A549 (cell line): Measurements from ENCODE around the gene OMP. TPM values are rescaled to one million over a fixed set of nuclear protein-coding genes. Genes with fewer than 3 reads are reported as not detected.

Experiments
- ATAC-seq, 2 experiments: fragments of 200-7000 bp in 1 of 2; fragments of >200 bp in 1 of 2; cut with Nextera tagmentation in 1 of 2; cut with Tn5 transposase in 1 of 2; 3 replicates each; pipeline versions ENCODE4 v1.8.0 to v1.9.1; 2018 to 2020; ENCODE audit warnings: mild to moderate bottlenecking in 1 of 2, moderate library complexity in 1 of 2
- CTCF ChIA-PET: fragments of 300-600 bp; sonication (Branson Sonifier 250); formaldehyde crosslinking; extraction: SDS; loops from one replicate; lab custom pipeline; 2021; ENCODE audit warnings: antibody characterized with exemption, inconsistent platforms; lab: Yijun Ruan, JAX
- POLR2A ChIA-PET: fragments of 350-600 bp; formaldehyde crosslinking; extraction: SDS; loops from one replicate; lab custom pipeline; 2021; ENCODE audit warnings: antibody characterized with exemption, inconsistent platforms; lab: Yijun Ruan, JAX
- DNase-seq, 2 experiments: peaks; one replicate each; pipeline versions ENCODE4 v3.0.0 to v3.0.0-alpha.2; 2011 to 2016; ENCODE audit warnings: low read depth in 1 of 2, low spot score in 1 of 2
- FAIRE-seq: peaks from 2 replicates; lab custom pipeline; 2011; peaks lifted over from hg19 to GRCh38; lab: Jason Lieb, UNC
- H3K27ac ChIP-seq, 2 experiments: fragments of >200 bp; sonication (Bioruptor Twin); formaldehyde crosslinking; 3 replicates each; pipeline ENCODE4 v1.5.1; 2016 to 2017
- H3K4me1 ChIP-seq: fragments of >200 bp; sonication (Bioruptor Twin); formaldehyde crosslinking; 3 replicates; pipeline ENCODE4 v1.6.1; 2016
- H3K4me2 ChIP-seq: fragments of >200 bp; sonication (Bioruptor Twin); formaldehyde crosslinking; 3 replicates; pipeline ENCODE4 v1.6.1; 2016
- H3K4me3 ChIP-seq: fragments of >200 bp; sonication (Bioruptor Twin); formaldehyde crosslinking; 3 replicates; pipeline ENCODE4 v1.5.1; 2016
- H3K9me3 ChIP-seq: fragments of >200 bp; sonication (Bioruptor Twin); formaldehyde crosslinking; 3 replicates; pipeline ENCODE4 v1.6.1; 2016
- BCL3 ChIP-seq: fragments of >200 bp; sonication (Bioruptor Twin); formaldehyde crosslinking; IDR thresholded peaks from 3 replicates; pipeline ENCODE4 v1.6.1; 2016
- CBX2 ChIP-seq: fragments of 200-600 bp; sonication (generic); IDR thresholded peaks from 2 replicates; pipeline ENCODE4 v1.6.1; 2016; ENCODE audit warnings: low read depth, mild to moderate bottlenecking, borderline replicate concordance
- CBX8 ChIP-seq: fragments of 200-600 bp; sonication (generic); IDR thresholded peaks from 2 replicates; pipeline ENCODE4 v1.6.1; 2016
- CEBPB ChIP-seq, 2 experiments: fragments of >200 bp in 1 of 2; sonication (Bioruptor Twin) in 1 of 2; formaldehyde crosslinking in 1 of 2; IDR thresholded peaks; 2 replicates each; pipeline ENCODE4 v1.6.1; 2012 to 2016
- CHD4 ChIP-seq: fragments of 200-600 bp; sonication (generic); IDR thresholded peaks from 2 replicates; pipeline ENCODE4 v1.6.1; 2016; ENCODE audit warnings: antibody characterized with exemption, mild to moderate bottlenecking, borderline replicate concordance
- CTCF ChIP-seq: fragments of >200 bp; sonication (Bioruptor Twin); formaldehyde crosslinking; IDR thresholded peaks from 3 replicates; pipeline ENCODE4 v1.5.1; 2016
- E2F6 ChIP-seq: IDR thresholded peaks from 2 replicates; pipeline ENCODE4 v1.6.1; 2012; ENCODE audit warnings: low read depth, borderline replicate concordance
- EHF ChIP-seq: fragments of 250-450 bp; sonication (Bioruptor Pico); IDR thresholded peaks from 2 replicates; pipeline ENCODE4 v1.5.0; 2020; ENCODE audit warnings: mild to moderate bottlenecking
- ELK1 ChIP-seq: fragments of 150-350 bp; IDR thresholded peaks from 2 replicates; pipeline ENCODE4 v1.6.1; 2014; ENCODE audit warnings: low read depth, mild to moderate bottlenecking, low read length
- EP300 ChIP-seq, 2 experiments: fragments of >200 bp; sonication (Bioruptor Twin); formaldehyde crosslinking; IDR thresholded peaks; 2 replicates in 1 of 2; 3 replicates in 1 of 2; pipeline ENCODE4 v1.6.1; 2016 to 2017
- FOSL2 ChIP-seq, 2 experiments: fragments of 450-650 bp in 1 of 2; fragments of >200 bp in 1 of 2; sonication (Bioruptor Twin) in 1 of 2; formaldehyde crosslinking; IDR thresholded peaks; 2 replicates each; pipeline versions ENCODE4 v1.5.0 to v1.6.1; 2016 to 2020; ENCODE audit warnings: mild to moderate bottlenecking in 1 of 2, moderate library complexity in 1 of 2
- FOXS1 ChIP-seq: fragments of 250-450 bp; sonication (Bioruptor Pico); IDR thresholded peaks from 2 replicates; pipeline ENCODE4 v1.5.0; 2020; ENCODE audit warnings: mild to moderate bottlenecking, moderate library complexity
- HDAC2 ChIP-seq: fragments of 200-600 bp; sonication (generic); IDR thresholded peaks from 2 replicates; pipeline ENCODE4 v1.6.1; 2016
- HES2 ChIP-seq: fragments of >200 bp; sonication (Bioruptor Twin); formaldehyde crosslinking; IDR thresholded peaks from 2 replicates; pipeline ENCODE4 v1.6.1; 2016
- HOXA7 ChIP-seq: fragments of 250-450 bp; sonication (Bioruptor Pico); IDR thresholded peaks from 2 replicates; pipeline ENCODE4 v1.5.0; 2020; ENCODE audit warnings: mild to moderate bottlenecking, moderate library complexity
- HOXB13 ChIP-seq: fragments of 250-450 bp; sonication (Bioruptor Pico); IDR thresholded peaks from 2 replicates; pipeline ENCODE4 v1.5.0; 2020; ENCODE audit warnings: low read depth, mild to moderate bottlenecking, moderate library complexity
- NFE2L2 ChIP-seq: fragments of 150-350 bp; conservative IDR thresholded peaks from 2 replicates; pipeline ENCODE4 v1.6.1; 2014; ENCODE audit warnings: low read length
- NPAS2 ChIP-seq: fragments of 250-450 bp; sonication (Bioruptor Pico); IDR thresholded peaks from 2 replicates; pipeline ENCODE4 v1.8.0; 2022; ENCODE audit warnings: mild to moderate bottlenecking, moderate library complexity, borderline replicate concordance
- PBX3 ChIP-seq: IDR thresholded peaks from 2 replicates; pipeline ENCODE4 v1.6.1; 2012
- PHF8 ChIP-seq: fragments of 200-600 bp; sonication (generic); IDR thresholded peaks from 2 replicates; pipeline ENCODE4 v1.6.1; 2016; ENCODE audit warnings: low read depth, mild to moderate bottlenecking, antibody characterized with exemption, moderate library complexity, borderline replicate concordance
- POLR2A ChIP-seq: IDR thresholded peaks from 2 replicates; pipeline ENCODE4 v1.6.1; 2012; ENCODE audit warnings: mild to moderate bottlenecking, low read length
- RARB ChIP-seq: fragments of 250-450 bp; sonication (Bioruptor Pico); IDR thresholded peaks from 2 replicates; pipeline ENCODE4 v1.8.0; 2021; ENCODE audit warnings: mild to moderate bottlenecking, moderate library complexity
- RCOR1 ChIP-seq: fragments of 150-350 bp; IDR thresholded peaks from 2 replicates; pipeline ENCODE4 v1.6.1; 2014; ENCODE audit warnings: antibody characterized with exemption, low read length, low read depth
- SMC3 ChIP-seq: fragments of >200 bp; sonication (Bioruptor Twin); formaldehyde crosslinking; IDR thresholded peaks from 3 replicates; pipeline ENCODE4 v1.6.1; 2018; ENCODE audit warnings: inconsistent platforms
- ZNF302 ChIP-seq: fragments of 250-450 bp; sonication (Bioruptor Pico); IDR thresholded peaks from 2 replicates; pipeline ENCODE4 v1.9.0; 2021; ENCODE audit warnings: inconsistent platforms, mild to moderate bottlenecking, moderate library complexity
- WGBS: methylation state at CpG from one replicate; pipeline ENCODE4 v1.1.6; 2017; ENCODE audit errors: missing lambda C conversion rate; 5-methylcytosine and 5-hydroxymethylcytosine counted together
- polyA plus RNA-seq, 4 experiments: library from polyadenylated mRNA; depleted of rRNA in 3 of 4; stranded (reverse); fragments of >200 nt; fragmentation: RNase III in 1 of 4; extraction: RNeasy Plus Mini Kit Qiagen cat#74134 plus additional on column Dnase treatment in 1 of 4; gene quantifications; 2 replicates in 3 of 4; 3 replicates in 1 of 4; pipeline ENCODE4 v1.2.3, GENCODE V29; 2011 to 2017

OMP gene
- polyA plus RNA-seq, 2 of the 4 experiments (the other 2 are of a cell fraction), result not detected

GRCh38 chr11:77066229-77067042 lies 36.2 kb upstream of the OMP start, which contains the start of gene CAPN5 (continued):
- TF ChIP-seq FOSL2 (IDR thresholded peaks at IDR 0.05), result no peak
- no peak for TF ChIP-seq FOSL2 (CRISPR knock-in tag; IDR thresholded peaks at IDR 0.05)
- TF ChIP-seq EP300 (IDR thresholded peaks at IDR 0.05), result no peak
- peak; percentile 38 for TF ChIP-seq CTCF
- no peak for TF ChIP-seq CHD4
- TF ChIP-seq NPAS2 (CRISPR knock-in tag), result no peak
- no peak for TF ChIP-seq FOXS1
- 0 out of 3 replicates have a peak, but pooled peaks have one; percentile 27 for TF ChIP-seq BCL3
- no peak for TF ChIP-seq HOXA7
- peak; percentile 28; the same call in 1 of the 2 replicates for TF ChIP-seq PHF8
- TF ChIP-seq RCOR1, result no peak

- Histone ChIP-seq H3K9me3 (no peaks in the 10 kb centered on the region), H3K4me1 (peaks cover 29% of the 10 kb centered on the region), H3K4me2 (peak overlapping the region; percentile 75), H3K4me3 (peak overlapping the region; percentile 65; the same call in 1 of the 3 replicates), H3K27ac (peak overlapping the region in 1 of 2 experiments; percentile 88; a peak in 1 of 6 replicates)
- WGBS, result 90% methylated on average over 8 of the region's 8 CpGs
- no peak for TF ChIP-seq ZNF302 (CRISPR knock-in tag)
- no peak for TF ChIP-seq HES2
- TF ChIP-seq CEBPB (IDR thresholded peaks at IDR 0.05), result no peak
- no peak for TF ChIP-seq PBX3
- TF ChIP-seq POLR2A, result no peak
- no peak for TF ChIP-seq CBX2
- TF ChIP-seq CBX8, result no peak
- TF ChIP-seq RARB (CRISPR knock-in tag), result no peak
- no peak for TF ChIP-seq HOXA7
- no peak for TF ChIP-seq E2F6
- TF ChIP-seq CTCF, result no peak
- TF ChIP-seq NFE2L2, result no peak
- no peak for TF ChIP-seq EHF (CRISPR knock-in tag)
- no peak for TF ChIP-seq ELK1
- TF ChIP-seq HOXB13 (CRISPR knock-in tag), result no peak
- no peak for TF ChIP-seq HDAC2
- TF ChIP-seq SMC3, result no peak
- no peak for FAIRE-seq
- POLR2A ChIA-PET, result no interaction called here
- no peak for ATAC-seq
- DNase-seq, result no peak
- CTCF ChIA-PET, result interaction anchor here (1.3 to 6.3 kb wide), 3 partner anchors 19 to 480 kb away, joined by 3 to 48 read pairs (median 29); no protein-coding TSS in a partner anchor
Observed at GRCh38 chr11:77067861-77068443, 34.7 kb upstream of the OMP start.
